Keratinocyte (primary cell): ENCODE data around the gene NDUFS1.

Experiments used
- EZH2 ChIP-seq: IDR thresholded peaks from one replicate; pipeline ENCODE4 v1.6.1; 2012; ENCODE audit warnings: inconsistent platforms, mild to moderate bottlenecking, low read length, moderate library complexity
- TF ChIP-seq, protein P1 (sequence below), 3 experiments: IDR thresholded peaks in 1 of 3; conservative IDR thresholded peaks in 1 of 3; optimal IDR thresholded peaks in 1 of 3; 2 replicates in 2 of 3; 3 replicates in 1 of 3; pipeline versions ENCODE3 to v1.5.1; 2011; ENCODE audit warnings: low read length in 3 of 3, mild to moderate bottlenecking in 3 of 3, moderate library complexity in 2 of 3, control low read depth in 1 of 3, inconsistent platforms in 1 of 3; ENCODE audit not compliant: insufficient read depth in 2 of 3; ENCODE audit errors: extremely low read depth in 1 of 3

DNA sequence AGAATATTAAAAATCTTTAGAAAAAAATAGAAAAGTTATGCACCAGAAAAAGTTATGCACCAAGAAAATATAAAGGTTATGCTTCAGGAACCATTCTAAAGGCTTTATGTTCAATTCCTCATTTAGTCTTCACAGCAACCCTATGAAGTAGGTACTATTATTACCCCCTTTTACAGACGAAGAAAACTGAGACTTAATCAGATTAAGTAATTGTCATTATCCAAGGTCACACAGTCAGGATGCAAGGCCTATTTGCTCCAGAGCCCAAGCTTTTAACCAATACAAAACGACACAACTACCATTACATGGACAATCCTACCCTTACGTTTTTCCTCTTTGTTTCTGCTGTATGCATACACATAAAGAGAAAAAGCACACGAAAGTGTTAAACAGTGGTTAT, 78.3 kb downstream of the NDUFS1 start:
- TF ChIP-seq, protein P1, sequence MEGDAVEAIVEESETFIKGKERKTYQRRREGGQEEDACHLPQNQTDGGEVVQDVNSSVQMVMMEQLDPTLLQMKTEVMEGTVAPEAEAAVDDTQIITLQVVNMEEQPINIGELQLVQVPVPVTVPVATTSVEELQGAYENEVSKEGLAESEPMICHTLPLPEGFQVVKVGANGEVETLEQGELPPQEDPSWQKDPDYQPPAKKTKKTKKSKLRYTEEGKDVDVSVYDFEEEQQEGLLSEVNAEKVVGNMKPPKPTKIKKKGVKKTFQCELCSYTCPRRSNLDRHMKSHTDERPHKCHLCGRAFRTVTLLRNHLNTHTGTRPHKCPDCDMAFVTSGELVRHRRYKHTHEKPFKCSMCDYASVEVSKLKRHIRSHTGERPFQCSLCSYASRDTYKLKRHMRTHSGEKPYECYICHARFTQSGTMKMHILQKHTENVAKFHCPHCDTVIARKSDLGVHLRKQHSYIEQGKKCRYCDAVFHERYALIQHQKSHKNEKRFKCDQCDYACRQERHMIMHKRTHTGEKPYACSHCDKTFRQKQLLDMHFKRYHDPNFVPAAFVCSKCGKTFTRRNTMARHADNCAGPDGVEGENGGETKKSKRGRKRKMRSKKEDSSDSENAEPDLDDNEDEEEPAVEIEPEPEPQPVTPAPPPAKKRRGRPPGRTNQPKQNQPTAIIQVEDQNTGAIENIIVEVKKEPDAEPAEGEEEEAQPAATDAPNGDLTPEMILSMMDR (optimal IDR thresholded peaks at IDR 0.05 in 1 of 3, IDR thresholded peaks at IDR 0.05 in 1 of 3, conservative IDR thresholded peaks at IDR 0.05 in 1 of 3; ENCODE audit: extremely low read depth in 1 of 3, insufficient read depth in 2 of 3, low read length in 3 of 3) = no peak
- TF ChIP-seq EZH2 = no peak
